Measurements from ENCODE around the gene PLCH2.
"Not testable (repeated sequence)": the region's sequence is repeated elsewhere in the genome, so short reads cannot be mapped to it uniquely, and the experiment has no call there.

The PLCH2 gene

DNA sequence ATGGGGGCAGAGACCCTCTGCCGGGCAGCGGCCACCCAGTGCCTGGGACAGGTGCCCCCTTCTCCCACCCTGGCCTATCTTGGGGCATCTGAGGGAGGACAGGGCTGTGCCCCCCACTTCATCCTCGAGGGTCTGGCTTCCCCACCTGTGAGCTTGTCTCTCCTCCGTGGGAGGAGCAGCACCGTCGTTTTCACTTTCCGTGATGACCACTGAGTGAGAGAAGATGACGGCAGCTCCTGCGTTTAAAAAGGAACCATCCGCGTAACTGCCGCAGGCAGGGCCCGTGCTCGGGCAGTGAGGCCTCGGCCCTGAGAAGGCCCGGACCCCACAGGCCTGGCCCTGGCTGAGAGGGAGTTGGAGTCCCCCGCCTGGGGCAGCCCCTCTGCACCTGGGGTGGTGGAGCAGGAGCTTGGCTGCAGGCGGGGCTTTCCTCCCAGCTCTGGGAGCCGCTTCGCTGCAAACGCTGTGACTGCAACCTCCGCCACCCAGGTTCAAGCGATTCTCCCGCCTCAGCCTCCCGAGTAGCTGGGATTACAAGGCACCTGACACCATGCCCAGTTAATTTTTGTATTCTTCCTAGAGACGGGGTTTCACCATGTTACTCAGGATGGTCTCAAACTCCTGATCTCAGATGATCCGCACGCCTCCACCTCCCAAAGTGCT lies 73.4 kb downstream of the PLCH2 start:
- not testable (repeated sequence) for DNase-seq

DNA sequence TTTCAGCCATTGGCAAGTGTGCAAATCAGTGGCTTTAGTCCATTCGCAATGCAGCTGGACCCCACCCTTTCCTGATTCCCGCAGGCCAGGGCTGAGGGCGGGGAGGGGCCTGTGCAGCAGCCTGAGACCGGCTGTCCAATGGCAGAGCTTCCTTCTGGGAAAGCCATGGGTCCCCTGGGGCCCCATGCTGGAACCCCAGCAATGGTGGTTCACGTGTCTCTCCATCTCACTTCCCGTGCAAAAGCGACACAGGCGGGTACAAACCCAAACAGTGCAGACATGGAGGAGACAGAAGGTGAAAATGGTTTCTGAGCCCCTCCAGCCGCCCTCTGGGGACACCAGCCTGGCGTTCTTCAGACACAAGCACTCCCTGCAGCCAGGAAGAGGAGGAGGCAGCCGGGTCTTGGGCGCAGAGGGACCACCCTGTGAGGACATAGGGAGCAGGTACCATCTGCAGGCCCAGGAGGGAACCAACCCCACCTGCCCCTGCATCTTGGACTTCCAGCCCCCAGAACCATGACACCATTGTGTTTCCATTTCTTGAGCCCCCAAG lies 74.3 kb downstream of the PLCH2 start:
- DNase-seq, result not testable (repeated sequence)

DNA sequence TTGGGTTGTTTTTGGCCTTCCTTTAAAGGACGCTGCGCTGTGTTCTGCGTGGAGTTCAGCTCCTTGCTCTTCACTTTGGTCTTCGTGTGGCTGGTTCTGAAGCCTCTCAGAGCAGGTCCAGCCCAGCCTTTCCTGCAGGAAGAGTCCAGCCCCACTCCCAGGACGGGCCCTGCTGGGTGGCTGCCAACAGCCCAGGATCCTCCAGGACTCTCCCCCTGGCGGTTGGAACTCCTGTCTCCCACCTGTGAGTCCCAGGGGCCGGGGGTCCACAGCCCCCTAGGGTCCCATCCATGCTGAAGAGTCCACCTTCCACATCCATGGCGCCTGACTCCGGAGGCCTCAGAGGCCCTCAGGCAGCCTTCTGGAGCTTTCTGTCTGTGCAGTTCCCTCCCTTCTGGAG lies 75.5 kb downstream of the PLCH2 start:
- not testable (repeated sequence) for DNase-seq

DNA sequence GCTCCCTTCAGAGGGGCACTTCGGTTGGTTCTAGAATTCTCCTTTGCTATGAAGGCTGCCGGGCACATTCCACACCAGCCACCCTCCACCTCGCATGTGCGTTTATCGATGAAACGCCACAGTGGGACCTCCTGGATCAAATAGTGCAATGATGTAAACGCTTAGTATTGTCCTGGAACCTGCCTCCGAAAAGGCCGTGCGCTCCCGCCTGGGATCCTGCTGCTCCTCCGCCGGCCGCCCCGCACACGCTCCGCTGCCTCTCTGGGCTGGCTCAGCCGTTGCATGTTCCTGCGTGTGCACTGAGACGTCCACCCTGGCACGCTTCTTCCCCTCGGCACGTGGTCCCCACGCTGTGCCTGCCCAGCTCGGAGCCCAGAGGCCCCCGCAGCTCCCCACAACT lies 76.1 kb downstream of the PLCH2 start:
- no peak for DNase-seq

DNA sequence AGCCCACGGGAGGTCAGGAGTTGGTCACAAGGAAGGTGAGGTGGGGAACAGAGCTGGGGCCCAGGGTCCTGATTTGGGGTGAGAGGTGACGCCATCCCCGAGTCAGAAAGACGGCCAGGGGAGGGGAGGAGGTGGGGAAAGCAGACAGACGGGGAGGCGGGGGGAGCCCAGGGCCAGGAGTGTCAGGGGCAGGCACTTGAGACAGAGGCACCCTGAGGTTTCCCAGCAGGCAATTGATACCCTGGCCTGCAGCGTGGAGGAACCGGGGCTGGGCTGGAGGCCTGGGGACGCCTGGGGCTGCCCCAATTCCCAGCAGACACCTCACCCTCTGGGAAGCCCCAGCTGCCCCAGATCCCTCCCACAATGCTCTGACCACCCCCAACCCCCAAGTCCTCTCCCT lies 77.0 kb downstream of the PLCH2 start:
- not testable (repeated sequence) for DNase-seq

DNA sequence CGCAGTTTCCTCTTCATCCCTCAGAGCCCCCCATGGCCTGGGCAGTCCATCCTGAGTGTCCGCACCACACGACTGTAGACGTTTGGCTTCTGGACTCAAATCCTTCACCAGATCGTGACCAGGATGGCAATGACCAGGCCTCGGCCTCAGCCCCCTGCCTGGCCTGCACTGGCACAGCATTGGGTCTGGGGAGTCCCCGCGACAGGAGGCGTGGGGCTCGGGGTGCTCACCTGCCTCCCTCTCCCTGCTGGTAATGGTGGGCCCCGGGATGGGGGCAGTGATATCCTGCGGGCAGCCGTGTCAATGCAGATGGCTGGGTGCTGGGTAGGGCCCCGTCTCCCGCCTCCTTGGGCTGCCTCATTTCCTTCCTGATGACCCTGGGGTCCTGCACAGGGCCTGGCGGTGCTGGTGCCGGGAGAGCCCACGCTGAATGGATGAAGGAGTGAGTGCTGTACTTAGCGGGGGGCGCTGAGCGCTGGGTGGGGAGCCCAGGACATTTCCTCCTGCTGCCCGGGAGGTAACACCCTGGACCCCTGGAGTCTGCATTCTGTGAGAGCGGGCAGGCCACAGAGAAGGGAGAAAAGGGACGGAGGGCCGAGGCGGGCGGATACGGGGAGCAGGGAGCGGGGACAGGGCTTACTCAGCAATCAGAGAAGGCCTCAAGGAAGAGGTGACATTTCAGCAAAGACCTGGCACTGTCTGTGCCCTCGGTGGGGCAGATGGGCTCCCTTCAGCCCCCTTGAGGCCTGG lies 78.0 kb downstream of the PLCH2 start:
- DNase-seq, result no peak

DNA sequence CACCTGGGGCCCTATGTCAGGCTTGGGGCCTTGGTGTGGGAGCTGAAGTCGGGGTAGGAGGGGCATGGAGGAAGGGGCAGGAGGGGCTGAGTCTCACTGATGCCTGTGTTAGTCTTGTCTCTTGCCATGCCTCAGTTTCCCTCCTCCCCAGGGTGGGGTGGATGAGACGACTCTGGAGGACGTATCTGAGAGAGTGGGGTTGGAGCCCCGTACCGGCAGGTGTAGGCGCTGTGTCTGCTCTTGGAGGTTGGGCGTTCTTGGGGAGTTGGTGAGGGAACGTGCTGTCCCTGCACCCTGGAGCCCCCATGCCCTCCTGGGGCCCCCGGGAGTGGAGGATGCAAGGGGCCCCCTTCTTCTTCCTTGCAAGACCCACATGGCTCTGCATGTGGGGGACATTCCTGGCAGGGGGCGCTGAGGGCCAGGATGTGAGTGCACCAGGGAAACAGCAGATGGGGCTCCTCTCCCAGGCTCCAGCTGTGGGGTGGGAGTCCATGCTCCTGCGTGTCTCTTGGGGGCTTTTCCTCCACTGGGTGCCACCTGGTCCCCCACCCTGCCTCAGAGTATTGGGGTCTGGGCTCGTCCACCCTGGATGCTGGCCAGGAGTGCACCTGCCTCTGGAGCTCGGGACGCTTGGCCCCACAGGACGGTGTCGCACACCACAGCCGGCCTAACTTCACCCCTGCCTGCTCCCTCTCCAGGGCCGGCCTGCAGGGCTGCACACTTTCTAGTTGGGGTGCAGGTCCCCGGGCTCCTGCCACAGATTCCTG lies 78.7 kb downstream of the PLCH2 start:
- no peak for DNase-seq
